Fibroblast of lung (primary cell): ENCODE measurements around the gene FMN1. TPM values are rescaled to one million over a fixed set of nuclear protein-coding genes. Genes with fewer than 3 reads are reported as not detected.

Experiments used
- DNase-seq, 2 donors: peaks; one replicate each; pipeline versions ENCODE4 v3.0.0 to v3.0.0-alpha.2; 2010; ENCODE audit warnings: low read depth in 2 of 2
- H2AFZ ChIP-seq: 2 replicates; pipeline ENCODE4 v1.5.1; 2012; ENCODE audit warnings: low read length, control low read depth, inconsistent platforms
- H3K27ac ChIP-seq: 2 replicates; pipeline ENCODE4 v1.5.1; 2011; ENCODE audit warnings: low read length, control low read depth; ENCODE audit not compliant: insufficient read depth
- H3K27me3 ChIP-seq: 2 replicates; pipeline ENCODE4 v1.5.1; 2011; ENCODE audit warnings: mild to moderate bottlenecking, low read length; ENCODE audit not compliant: control insufficient read depth, insufficient read depth
- H3K36me3 ChIP-seq: 2 replicates; pipeline ENCODE4 v1.5.1; 2011; ENCODE audit warnings: low read length; ENCODE audit not compliant: control insufficient read depth, insufficient read depth
- H3K4me1 ChIP-seq: 2 replicates; pipeline ENCODE4 v1.5.1; 2011; ENCODE audit warnings: low read length; ENCODE audit not compliant: control insufficient read depth, insufficient read depth; ENCODE audit errors: extremely low read depth
- H3K4me2 ChIP-seq: 2 replicates; pipeline ENCODE4 v1.5.1; 2011; ENCODE audit warnings: low read length, control low read depth; ENCODE audit not compliant: insufficient read depth; ENCODE audit errors: extremely low read depth
- H3K4me3 ChIP-seq, 4 experiments: fragments of 200-600 bp in 1 of 4; sonication (generic) in 1 of 4; replicated peaks in 1 of 4; 2 replicates each; pipeline ENCODE4 v1.5.1; 2011 to 2016; ENCODE audit warnings: low read length in 4 of 4, low read depth in 3 of 4, mild to moderate bottlenecking in 3 of 4, control low read depth in 2 of 4, inconsistent platforms in 1 of 4, mixed read lengths in 1 of 4; ENCODE audit not compliant: insufficient read depth in 1 of 4; ENCODE audit errors: control extremely low read depth in 1 of 4
- H3K79me2 ChIP-seq: 2 replicates; pipeline ENCODE4 v1.5.1; 2012; ENCODE audit warnings: mild to moderate bottlenecking, low read length, inconsistent platforms; ENCODE audit not compliant: control insufficient read depth, insufficient read depth
- H3K9ac ChIP-seq: 2 replicates; pipeline ENCODE4 v1.5.1; 2011; ENCODE audit warnings: mild to moderate bottlenecking, low read length, control low read depth; ENCODE audit not compliant: insufficient read depth
- H3K9me3 ChIP-seq: 2 replicates; pipeline ENCODE4 v1.5.1; 2012; ENCODE audit warnings: low read depth, low read length; ENCODE audit not compliant: control insufficient read depth, insufficient read depth
- H4K20me1 ChIP-seq: 2 replicates; pipeline ENCODE4 v1.5.1; 2011; ENCODE audit warnings: low read length; ENCODE audit not compliant: control insufficient read depth, insufficient read depth; ENCODE audit errors: extremely low read depth
- CTCF ChIP-seq, 2 donors: IDR thresholded peaks in 1 of 2; conservative IDR thresholded peaks in 1 of 2; 1 replicate in 1 of 2; 2 replicates in 1 of 2; pipeline ENCODE4 v1.5.1; 2011 to 2012; ENCODE audit warnings: low read length in 2 of 2, control low read depth in 1 of 2, inconsistent platforms in 1 of 2, low read depth in 1 of 2, mild to moderate bottlenecking in 1 of 2
- EZH2 ChIP-seq: IDR thresholded peaks from 2 replicates; pipeline ENCODE4 v1.5.1; 2012; ENCODE audit warnings: low read length, control low read depth, mild to moderate bottlenecking; ENCODE audit errors: missing control alignments
- polyA plus RNA-seq, 2 donors: library from polyadenylated mRNA; depleted of rRNA in 1 of 2; stranded (reverse) in 1 of 2; unstranded in 1 of 2; fragments of >200 nt; gene quantifications; 2 replicates each; pipeline ENCODE4 v1.2.1, GENCODE V29; 2011 to 2012; ENCODE audit warnings: missing spikeins in 1 of 2
- total RNA-seq: library from RNA; depleted of rRNA; stranded (reverse); fragments of >200 nt; gene quantifications from 2 replicates; pipeline ENCODE4 v1.2.1, GENCODE V29; 2014

The FMN1 gene
- total and polyA plus RNA-seq, 2 donors (not counting 1 experiment from before 2014, with no cell fraction given): 7.5 to 43.8 TPM

GRCh38 chr15:32944431-32944830, 250.1 kb downstream of the FMN1 start:
- TF ChIP-seq CTCF (conservative IDR thresholded peaks at IDR 0.05 in 1 of 2, IDR thresholded peaks at IDR 0.05 in 1 of 2; ENCODE audit: low read depth in 1 of 2, low read length in 2 of 2): no peak
- TF ChIP-seq EZH2: no peak
- Histone ChIP-seq H3K79me2 (peaks cover 23% of the 10 kb centered on the region), H3K4me1 (peaks cover 2% of the 10 kb centered on the region), H3K27ac (no peak overlapping the region), H3K9ac (no peak overlapping the region), H3K27me3 (no peaks in the 10 kb centered on the region), H3K36me3 (peaks cover 1% of the 10 kb centered on the region), H3K4me3 (no peak overlapping the region), H2AFZ (no peak overlapping the region), H3K4me2 (no peak overlapping the region), H3K9me3 (no peaks in the 10 kb centered on the region), H4K20me1 (no peaks in the 10 kb centered on the region)
- DNase-seq: no peak

GRCh38 chr15:32943711-32944110, 250.8 kb downstream of the FMN1 start:
- peaks cover 1% of the 10 kb centered on the region for H3K36me3 ChIP-seq
- H3K79me2 ChIP-seq: peaks cover 20% of the 10 kb centered on the region
- TF ChIP-seq EZH2 (no peak), CTCF (conservative IDR thresholded peaks at IDR 0.05 in 1 of 2, IDR thresholded peaks at IDR 0.05 in 1 of 2; ENCODE audit: low read depth in 1 of 2, low read length in 2 of 2) (no peak)

GRCh38 chr15:32942401-32942841, 252.1 kb downstream of the FMN1 start:
- Histone ChIP-seq H2AFZ (no peak overlapping the region), H3K36me3 (peaks cover 1% of the 10 kb centered on the region), H3K27ac (no peak overlapping the region), H3K9ac (no peak overlapping the region), H3K9me3 (no peaks in the 10 kb centered on the region), H3K4me2 (no peak overlapping the region), H3K4me1 (peaks cover 2% of the 10 kb centered on the region), H4K20me1 (no peaks in the 10 kb centered on the region), H3K27me3 (no peaks in the 10 kb centered on the region), H3K79me2 (peaks cover 20% of the 10 kb centered on the region), H3K4me3 (no peak overlapping the region)
- no peak for TF ChIP-seq CTCF (conservative IDR thresholded peaks at IDR 0.05 in 1 of 2, IDR thresholded peaks at IDR 0.05 in 1 of 2; ENCODE audit: low read depth in 1 of 2, low read length in 2 of 2)
- no peak for TF ChIP-seq EZH2
- peak; percentile 34 to 51 for DNase-seq

More at GRCh38 chr15:32943711-32944110, 250.8 kb downstream of the FMN1 start:
- Histone ChIP-seq H3K27me3 (no peaks in the 10 kb centered on the region), H3K27ac (no peak overlapping the region), H3K4me2 (no peak overlapping the region), H3K4me3 (no peak overlapping the region), H2AFZ (no peak overlapping the region), H3K9ac (no peak overlapping the region), H4K20me1 (no peaks in the 10 kb centered on the region), H3K9me3 (no peaks in the 10 kb centered on the region), H3K4me1 (peaks cover 2% of the 10 kb centered on the region)
- peak in 1 of 2 donors; percentile 80 for DNase-seq
